ENCODE data around the gene SCN5A.

The SCN5A gene

GRCh38 chr3:38638354-38638753 is 11.1 kb downstream of the SCN5A start:
- H4K91ac ChIP-seq (ENCODE audit: low read length) = no peak overlapping the region
- no peak for DNase-seq
- H3K4me1 ChIP-seq (ENCODE audit: control insufficient read depth, insufficient read depth, low read depth, low read length) = peaks cover 14% of the 10 kb centered on the region
- no peak overlapping the region for H3K27ac ChIP-seq (ENCODE audit: low read length, poor library complexity, severe bottlenecking)
- H4K8ac ChIP-seq (ENCODE audit: low read length) = no peak overlapping the region
- no peak overlapping the region for H2AFZ ChIP-seq (ENCODE audit: low read depth, low read length)
- no peak overlapping the region for H3K4me2 ChIP-seq (ENCODE audit: low read length, poor library complexity, severe bottlenecking)
- H3K27me3 ChIP-seq (ENCODE audit: control insufficient read depth in 1 of 2, insufficient read depth in 1 of 2, low read length in 2 of 2) = peaks cover 32 to 88% of the 10 kb centered on the region in 2 experiments
- no peaks in the 10 kb centered on the region for H3K9me3 ChIP-seq (ENCODE audit: control insufficient read depth, low read length)
- H3K4ac ChIP-seq (ENCODE audit: low read depth in 1 of 2, low read length in 2 of 2) = no peak overlapping the region
- no peak overlapping the region for H2BK120ac ChIP-seq (ENCODE audit: low read depth, low read length)
- 61% methylated on average over 2 of the region's 2 CpGs for WGBS
- no peak overlapping the region for H3K18ac ChIP-seq (ENCODE audit: low read depth in 1 of 2, low read length in 2 of 2)
- H3K4me3 ChIP-seq (ENCODE audit: insufficient read depth in 1 of 2, low read depth in 1 of 2, low read length in 2 of 2) = no peak overlapping the region
- no peaks in the 10 kb centered on the region for H3K79me1 ChIP-seq (replicated peaks; ENCODE audit: low read length, poor library complexity, severe bottlenecking)
- H2AK5ac ChIP-seq (ENCODE audit: low read length, severe bottlenecking) = no peak overlapping the region
- H3K9ac ChIP-seq (ENCODE audit: low read length) = no peak overlapping the region
- no peak overlapping the region for H3K23ac ChIP-seq (ENCODE audit: low read length in 2 of 2)
- no peak overlapping the region for H2BK12ac ChIP-seq (ENCODE audit: low read length in 2 of 2)
- no peak overlapping the region for H2BK5ac ChIP-seq (ENCODE audit: low read depth, low read length, poor library complexity, severe bottlenecking)
- H3K14ac ChIP-seq (ENCODE audit: low read length in 2 of 2) = no peak overlapping the region
- no peaks in the 10 kb centered on the region for H3K36me3 ChIP-seq (ENCODE audit: control insufficient read depth in 1 of 2, insufficient read depth in 2 of 2, low read depth in 1 of 2, low read length in 2 of 2)
- no peak overlapping the region for H2BK15ac ChIP-seq (ENCODE audit: low read depth, poor library complexity, severe bottlenecking)

GRCh38 chr3:38637906-38638305 is 11.6 kb downstream of the SCN5A start:
- Histone ChIP-seq H3K79me1 (replicated peaks; ENCODE audit: low read length, poor library complexity, severe bottlenecking) (no peaks in the 10 kb centered on the region), H3K9ac (ENCODE audit: low read length) (no peak overlapping the region), H3K4ac (ENCODE audit: low read depth in 1 of 2, low read length in 2 of 2) (no peak overlapping the region), H3K27ac (ENCODE audit: low read length, poor library complexity, severe bottlenecking) (no peak overlapping the region), H3K4me3 (ENCODE audit: insufficient read depth in 1 of 2, low read depth in 1 of 2, low read length in 2 of 2) (no peak overlapping the region), H4K91ac (ENCODE audit: low read length) (no peak overlapping the region), H3K23ac (ENCODE audit: low read length in 2 of 2) (no peak overlapping the region), H2BK5ac (ENCODE audit: low read depth, low read length, poor library complexity, severe bottlenecking) (no peak overlapping the region), H3K18ac (ENCODE audit: low read depth in 1 of 2, low read length in 2 of 2) (no peak overlapping the region), H2BK15ac (ENCODE audit: low read depth, poor library complexity, severe bottlenecking) (no peak overlapping the region), H3K9me3 (ENCODE audit: control insufficient read depth, low read length) (no peaks in the 10 kb centered on the region), H2BK12ac (ENCODE audit: low read length in 2 of 2) (no peak overlapping the region), H3K4me1 (ENCODE audit: control insufficient read depth, insufficient read depth, low read depth, low read length) (peaks cover 18% of the 10 kb centered on the region), H2AFZ (ENCODE audit: low read depth, low read length) (no peak overlapping the region), H3K4me2 (ENCODE audit: low read length, poor library complexity, severe bottlenecking) (no peak overlapping the region), H3K36me3 (ENCODE audit: control insufficient read depth in 1 of 2, insufficient read depth in 2 of 2, low read depth in 1 of 2, low read length in 2 of 2) (no peaks in the 10 kb centered on the region), H3K14ac (ENCODE audit: low read length in 2 of 2) (no peak overlapping the region), H4K8ac (ENCODE audit: low read length) (no peak overlapping the region), H2AK5ac (ENCODE audit: low read length, severe bottlenecking) (no peak overlapping the region), H3K27me3 (ENCODE audit: control insufficient read depth in 1 of 2, insufficient read depth in 1 of 2, low read length in 2 of 2) (peaks cover 32 to 84% of the 10 kb centered on the region in 2 experiments), H2BK120ac (ENCODE audit: low read depth, low read length) (no peak overlapping the region)
- no peak for DNase-seq
- WGBS = 52% methylated on average over 5 of the region's 5 CpGs

- Histone ChIP-seq H3K9ac (ENCODE audit: low read length) (no peak overlapping the region), H3K4me1 (ENCODE audit: control insufficient read depth, insufficient read depth, low read depth, low read length) (peaks cover 18% of the 10 kb centered on the region), H2BK5ac (ENCODE audit: low read depth, low read length, poor library complexity, severe bottlenecking) (no peak overlapping the region), H3K4me3 (ENCODE audit: insufficient read depth in 1 of 2, low read depth in 1 of 2, low read length in 2 of 2) (no peak overlapping the region), H3K27me3 (ENCODE audit: control insufficient read depth in 1 of 2, insufficient read depth in 1 of 2, low read length in 2 of 2) (peaks cover 30 to 84% of the 10 kb centered on the region in 2 experiments), H4K8ac (ENCODE audit: low read length) (no peak overlapping the region), H3K18ac (ENCODE audit: low read depth in 1 of 2, low read length in 2 of 2) (no peak overlapping the region), H3K36me3 (ENCODE audit: control insufficient read depth in 1 of 2, insufficient read depth in 2 of 2, low read depth in 1 of 2, low read length in 2 of 2) (no peaks in the 10 kb centered on the region), H2BK12ac (ENCODE audit: low read length in 2 of 2) (no peak overlapping the region), H3K4ac (ENCODE audit: low read depth in 1 of 2, low read length in 2 of 2) (no peak overlapping the region), H2AFZ (ENCODE audit: low read depth, low read length) (no peak overlapping the region), H3K79me1 (replicated peaks; ENCODE audit: low read length, poor library complexity, severe bottlenecking) (no peaks in the 10 kb centered on the region), H3K4me2 (ENCODE audit: low read length, poor library complexity, severe bottlenecking) (no peak overlapping the region), H3K9me3 (ENCODE audit: control insufficient read depth, low read length) (no peaks in the 10 kb centered on the region), H3K27ac (ENCODE audit: low read length, poor library complexity, severe bottlenecking) (no peak overlapping the region), H2BK120ac (ENCODE audit: low read depth, low read length) (no peak overlapping the region), H2AK5ac (ENCODE audit: low read length, severe bottlenecking) (no peak overlapping the region), H3K14ac (ENCODE audit: low read length in 2 of 2) (no peak overlapping the region), H2BK15ac (ENCODE audit: low read depth, poor library complexity, severe bottlenecking) (no peak overlapping the region), H4K91ac (ENCODE audit: low read length) (no peak overlapping the region), H3K23ac (ENCODE audit: low read length in 2 of 2) (no peak overlapping the region)
- DNase-seq = no peak
- 84% methylated on average over 6 of the region's 6 CpGs for WGBS
Measured at GRCh38 chr3:38636881-38637280, 12.6 kb downstream of the SCN5A start.

- no peak overlapping the region for H3K4ac ChIP-seq (ENCODE audit: low read depth in 1 of 2, low read length in 2 of 2)
- H3K9me3 ChIP-seq (ENCODE audit: control insufficient read depth, low read length) = no peaks in the 10 kb centered on the region
- H2AFZ ChIP-seq (ENCODE audit: low read depth, low read length) = no peak overlapping the region
- H3K4me1 ChIP-seq (ENCODE audit: control insufficient read depth, insufficient read depth, low read depth, low read length) = peaks cover 18% of the 10 kb centered on the region
- H3K14ac ChIP-seq (ENCODE audit: low read length in 2 of 2) = no peak overlapping the region
- no peak overlapping the region for H2BK15ac ChIP-seq (ENCODE audit: low read depth, poor library complexity, severe bottlenecking)
- no peak overlapping the region for H3K4me2 ChIP-seq (ENCODE audit: low read length, poor library complexity, severe bottlenecking)
- no peak overlapping the region for H3K4me3 ChIP-seq (ENCODE audit: insufficient read depth in 1 of 2, low read depth in 1 of 2, low read length in 2 of 2)
- H3K36me3 ChIP-seq (ENCODE audit: control insufficient read depth in 1 of 2, insufficient read depth in 2 of 2, low read depth in 1 of 2, low read length in 2 of 2) = no peaks in the 10 kb centered on the region
- H2BK12ac ChIP-seq (ENCODE audit: low read length in 2 of 2) = no peak overlapping the region
- H3K79me1 ChIP-seq (replicated peaks; ENCODE audit: low read length, poor library complexity, severe bottlenecking) = no peaks in the 10 kb centered on the region
- H3K9ac ChIP-seq (ENCODE audit: low read length) = no peak overlapping the region
- no peak for DNase-seq
- H3K23ac ChIP-seq (ENCODE audit: low read length in 2 of 2) = no peak overlapping the region
- WGBS = 87% methylated on average over 7 of the region's 7 CpGs
- no peak overlapping the region for H4K91ac ChIP-seq (ENCODE audit: low read length)
- no peak overlapping the region for H2BK5ac ChIP-seq (ENCODE audit: low read depth, low read length, poor library complexity, severe bottlenecking)
- H4K8ac ChIP-seq (ENCODE audit: low read length) = no peak overlapping the region
- H2BK120ac ChIP-seq (ENCODE audit: low read depth, low read length) = no peak overlapping the region
- no peak overlapping the region for H3K27ac ChIP-seq (ENCODE audit: low read length, poor library complexity, severe bottlenecking)
- H3K27me3 ChIP-seq (ENCODE audit: control insufficient read depth in 1 of 2, insufficient read depth in 1 of 2, low read length in 2 of 2) = peaks cover 26 to 82% of the 10 kb centered on the region in 2 experiments
- H2AK5ac ChIP-seq (ENCODE audit: low read length, severe bottlenecking) = no peak overlapping the region
- no peak overlapping the region for H3K18ac ChIP-seq (ENCODE audit: low read depth in 1 of 2, low read length in 2 of 2)
Measured at GRCh38 chr3:38636464-38636863, 13.0 kb downstream of the SCN5A start.
